Mesendoderm (in vitro differentiated cells): ENCODE measurements around the gene TMEFF1.
A peak's percentile ranks its signal among the peaks of the same experiment; 100 is the strongest.

Source experiments
- DNase-seq: peaks from one replicate; pipeline ENCODE4 v3.0.0; 2013
- H2AK5ac ChIP-seq: 2 replicates; pipeline ENCODE4 v1.6.1; 2013; ENCODE audit warnings: low read length, inconsistent platforms
- H2BK120ac ChIP-seq: 2 replicates; pipeline ENCODE4 v1.6.1; 2013; ENCODE audit warnings: low read depth, mild to moderate bottlenecking, low read length, moderate library complexity, mixed read lengths
- H2BK15ac ChIP-seq: replicated peaks from 2 replicates; pipeline ENCODE4 v1.6.1; 2013; ENCODE audit warnings: low read depth, mild to moderate bottlenecking, moderate library complexity
- H2BK5ac ChIP-seq: 2 replicates; pipeline ENCODE4 v1.6.1; 2013; ENCODE audit warnings: low read length, inconsistent platforms
- H3K18ac ChIP-seq: 2 replicates; pipeline ENCODE4 v1.6.1; 2013; ENCODE audit warnings: mild to moderate bottlenecking, low read length, mixed read lengths
- H3K23ac ChIP-seq: one replicate; pipeline ENCODE4 v1.6.1; 2013; ENCODE audit warnings: low read length
- H3K27ac ChIP-seq: 2 replicates; pipeline ENCODE4 v1.5.1; 2013; ENCODE audit warnings: low read depth, mild to moderate bottlenecking, inconsistent platforms, low read length, moderate library complexity
- H3K27me3 ChIP-seq: 2 replicates; pipeline ENCODE4 v1.6.1; 2013; ENCODE audit warnings: low read length, control low read depth, mild to moderate bottlenecking, inconsistent platforms; ENCODE audit not compliant: insufficient read depth, poor library complexity
- H3K36me3 ChIP-seq: 2 replicates; pipeline ENCODE4 v1.6.1; 2013; ENCODE audit warnings: low read length, inconsistent platforms; ENCODE audit not compliant: control insufficient read depth, insufficient read depth
- H3K4ac ChIP-seq: one replicate; pipeline ENCODE4 v1.6.1; 2013; ENCODE audit warnings: low read depth, mild to moderate bottlenecking, low read length, moderate library complexity
- H3K4me1 ChIP-seq: 2 replicates; pipeline ENCODE4 v1.6.1; 2013; ENCODE audit warnings: low read depth, low read length, inconsistent platforms; ENCODE audit not compliant: control insufficient read depth
- H3K4me2 ChIP-seq: 2 replicates; pipeline ENCODE4 v1.6.1; 2013; ENCODE audit warnings: low read length
- H3K4me3 ChIP-seq: 2 replicates; pipeline ENCODE4 v1.5.1; 2013; ENCODE audit warnings: mild to moderate bottlenecking, low read length
- H3K56ac ChIP-seq: one replicate; pipeline ENCODE4 v1.6.1; 2013; ENCODE audit warnings: low read length
- H3K79me1 ChIP-seq: 2 replicates; pipeline ENCODE4 v1.6.1; 2013; ENCODE audit warnings: low read length, inconsistent platforms
- H3K79me2 ChIP-seq: 2 replicates; pipeline ENCODE4 v1.6.1; 2013; ENCODE audit warnings: mild to moderate bottlenecking, low read length; ENCODE audit not compliant: control insufficient read depth, insufficient read depth
- H3K9ac ChIP-seq: 2 replicates; pipeline ENCODE4 v1.6.1; 2013; ENCODE audit warnings: low read length, inconsistent platforms
- H4K5ac ChIP-seq: one replicate; pipeline ENCODE4 v1.6.1; 2013; ENCODE audit warnings: low read length
- H4K8ac ChIP-seq: one replicate; pipeline ENCODE4 v1.6.1; 2013; ENCODE audit warnings: low read depth, mild to moderate bottlenecking, control low read depth, low read length, moderate library complexity
- WGBS: extraction: QIAGEN DNeasy Blood & Tissue Kit; methylation state at CpG from one replicate; pipeline ENCODE4 v1.1.7; 2013; ENCODE audit warnings: low lambda C conversion rate, missing lambda C conversion rate; ENCODE audit not compliant: insufficient coverage; ENCODE audit errors: extremely low coverage; 5-methylcytosine and 5-hydroxymethylcytosine counted together

Gene TMEFF1

DNA sequence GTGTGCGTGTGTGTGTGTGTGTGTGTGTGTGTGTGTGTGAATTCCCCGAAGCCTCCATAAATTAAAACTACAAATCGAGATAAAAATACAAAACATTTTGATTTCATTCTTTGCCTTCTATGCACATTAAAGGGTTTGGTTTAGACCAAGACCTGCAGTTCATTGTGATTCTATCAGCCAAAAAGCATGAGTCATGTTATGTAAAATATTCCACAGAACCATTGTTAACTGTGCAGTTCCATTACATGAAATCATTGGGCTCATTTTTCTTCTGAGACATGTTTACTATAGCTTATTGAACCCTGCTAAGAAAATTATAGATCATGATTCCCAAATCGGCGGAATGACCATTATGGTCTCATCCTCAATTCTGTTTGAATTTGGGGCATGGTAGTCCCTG lies 116.6 kb downstream of the TMEFF1 start:
- no peak for DNase-seq
- no peak overlapping the region for H3K18ac ChIP-seq
- no peak overlapping the region for H3K27ac ChIP-seq
- H3K27me3 ChIP-seq: no peaks in the 10 kb centered on the region
- no peaks in the 10 kb centered on the region for H3K79me2 ChIP-seq
- no peak overlapping the region for H3K4me2 ChIP-seq
- no peak overlapping the region for H3K9ac ChIP-seq
- H2AK5ac ChIP-seq: no peak overlapping the region
- no peak overlapping the region for H3K56ac ChIP-seq
- no peak overlapping the region for H2BK120ac ChIP-seq
- H2BK15ac ChIP-seq: no peak overlapping the region
- no peak overlapping the region for H3K4ac ChIP-seq
- no peak overlapping the region for H4K5ac ChIP-seq
- WGBS: no CpG with 5 or more reads among the region's 5 CpGs
- no peaks in the 10 kb centered on the region for H3K36me3 ChIP-seq
- no peaks in the 10 kb centered on the region for H3K79me1 ChIP-seq
- no peak overlapping the region for H4K8ac ChIP-seq
- no peak overlapping the region for H3K23ac ChIP-seq
- no peaks in the 10 kb centered on the region for H3K4me1 ChIP-seq
- no peak overlapping the region for H3K4me3 ChIP-seq
- no peak overlapping the region for H2BK5ac ChIP-seq

DNA sequence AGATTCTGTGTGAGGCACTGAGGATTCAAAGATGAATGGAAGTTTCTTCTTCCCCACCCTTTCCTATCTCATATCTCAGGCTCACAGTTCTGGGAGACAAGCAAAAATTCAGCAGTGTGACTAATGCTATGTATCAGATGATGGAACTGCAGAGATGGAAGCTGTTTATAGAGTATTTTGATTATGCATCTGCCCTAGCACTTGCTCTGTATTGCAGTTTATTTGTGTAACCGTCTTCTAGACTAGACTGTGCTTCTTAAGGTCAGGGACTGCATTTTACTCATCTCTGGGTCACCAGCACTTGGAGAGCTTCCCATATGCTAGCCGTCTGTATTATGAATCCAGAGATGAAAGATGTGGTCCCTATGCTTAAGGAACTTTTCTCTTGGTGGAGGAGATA lies 117.5 kb downstream of the TMEFF1 start:
- Histone ChIP-seq H3K27ac (no peak overlapping the region), H2BK15ac (no peak overlapping the region), H3K4me2 (no peak overlapping the region), H3K18ac (no peak overlapping the region), H3K4ac (no peak overlapping the region), H2AK5ac (no peak overlapping the region), H3K36me3 (no peaks in the 10 kb centered on the region), H4K5ac (no peak overlapping the region), H2BK120ac (no peak overlapping the region), H3K79me2 (no peaks in the 10 kb centered on the region), H3K23ac (no peak overlapping the region), H3K9ac (no peak overlapping the region), H3K56ac (no peak overlapping the region), H2BK5ac (no peak overlapping the region), H3K27me3 (no peaks in the 10 kb centered on the region), H3K4me3 (no peak overlapping the region), H4K8ac (no peak overlapping the region), H3K79me1 (no peaks in the 10 kb centered on the region), H3K4me1 (no peaks in the 10 kb centered on the region)
- DNase-seq: no peak
- WGBS: no CpG with 5 or more reads among the region's 2 CpGs

DNA sequence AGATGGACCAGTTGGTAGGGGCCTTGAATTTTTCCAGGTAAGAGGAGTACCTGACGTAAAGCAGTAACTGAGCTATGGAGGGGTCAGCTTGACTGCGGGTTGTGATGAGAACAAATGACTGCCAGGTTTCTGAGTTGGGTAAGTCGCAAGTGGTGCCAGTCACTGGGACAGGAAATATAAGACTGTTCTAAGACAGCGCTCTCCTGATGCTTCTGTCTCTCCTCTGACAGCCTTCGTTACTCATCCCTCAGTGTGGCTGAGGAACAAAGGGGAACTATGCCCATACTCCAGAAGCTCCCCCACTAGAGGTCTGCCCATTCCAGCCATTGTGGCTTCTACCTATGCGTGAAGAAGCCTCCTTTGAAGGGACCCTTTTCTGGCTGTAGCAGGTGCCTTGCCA lies 118.2 kb downstream of the TMEFF1 start:
- H3K27me3 ChIP-seq: no peaks in the 10 kb centered on the region

DNA sequence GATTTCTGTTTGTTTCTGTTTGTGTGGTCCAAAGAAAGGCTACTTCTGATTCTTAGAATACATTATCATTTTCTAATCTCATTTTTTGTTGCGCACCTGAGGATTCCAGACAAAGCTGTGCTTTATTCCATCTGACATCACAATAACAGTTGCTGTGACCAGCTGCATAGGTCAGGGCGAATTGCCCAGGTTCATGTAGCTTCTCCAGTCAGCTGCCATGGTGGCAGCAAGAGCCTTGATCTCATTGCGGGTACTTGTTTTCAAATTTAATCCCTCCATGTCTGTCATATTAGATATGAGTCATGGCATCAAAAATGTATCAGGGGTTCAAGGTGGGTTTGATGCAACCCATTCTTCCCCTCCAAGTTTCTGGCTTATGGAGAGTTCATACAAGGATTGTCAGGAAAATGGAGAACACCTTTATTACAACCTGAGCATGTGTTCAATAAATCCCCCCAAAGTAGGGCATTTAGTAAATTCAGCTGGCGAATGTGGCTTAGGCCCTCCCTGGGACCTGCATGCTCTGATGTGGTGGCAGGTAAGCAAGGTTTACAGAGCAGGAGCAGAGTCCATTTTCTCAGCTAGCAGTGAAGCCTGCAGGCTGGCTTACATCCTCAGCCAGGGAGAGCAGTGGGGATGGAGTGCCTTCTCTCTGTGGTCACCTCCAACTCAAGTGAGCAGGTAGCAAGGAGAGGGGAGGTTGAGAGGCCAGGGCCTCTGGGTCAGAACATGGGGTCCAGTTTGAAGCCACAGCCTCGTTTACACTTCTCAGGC lies 118.9 kb downstream of the TMEFF1 start:
- H3K4me2 ChIP-seq: no peak overlapping the region
- H3K79me2 ChIP-seq: no peaks in the 10 kb centered on the region
- H4K5ac ChIP-seq: no peak overlapping the region
- H3K4ac ChIP-seq: no peak overlapping the region
- no peak overlapping the region for H3K27ac ChIP-seq
- no peak overlapping the region for H2BK5ac ChIP-seq
- no CpG with 5 or more reads among the region's 5 CpGs for WGBS
- DNase-seq: no peak
- H3K4me3 ChIP-seq: no peak overlapping the region
- H4K8ac ChIP-seq: no peak overlapping the region
- H3K23ac ChIP-seq: no peak overlapping the region
- H3K36me3 ChIP-seq: no peaks in the 10 kb centered on the region
- no peak overlapping the region for H2BK15ac ChIP-seq
- H3K18ac ChIP-seq: no peak overlapping the region
- H3K79me1 ChIP-seq: no peaks in the 10 kb centered on the region
- H2BK120ac ChIP-seq: no peak overlapping the region
- no peak overlapping the region for H3K56ac ChIP-seq
- no peaks in the 10 kb centered on the region for H3K4me1 ChIP-seq
- H3K9ac ChIP-seq: no peak overlapping the region
- no peak overlapping the region for H2AK5ac ChIP-seq
- H3K27me3 ChIP-seq: no peaks in the 10 kb centered on the region

More for the DNA sequence above, 118.2 kb downstream of the TMEFF1 start:
- no peak overlapping the region for H4K5ac ChIP-seq
- H3K79me1 ChIP-seq: no peaks in the 10 kb centered on the region
- H3K9ac ChIP-seq: no peak overlapping the region
- no peak overlapping the region for H3K4me3 ChIP-seq
- no peak overlapping the region for H4K8ac ChIP-seq
- H2BK15ac ChIP-seq: no peak overlapping the region
- DNase-seq: no peak
- H2BK5ac ChIP-seq: no peak overlapping the region
- no peak overlapping the region for H2BK120ac ChIP-seq
- no peaks in the 10 kb centered on the region for H3K4me1 ChIP-seq
- no peaks in the 10 kb centered on the region for H3K36me3 ChIP-seq
- H3K4ac ChIP-seq: no peak overlapping the region
- H2AK5ac ChIP-seq: no peak overlapping the region
- no peaks in the 10 kb centered on the region for H3K79me2 ChIP-seq
- H3K4me2 ChIP-seq: no peak overlapping the region
- WGBS: no CpG with 5 or more reads among the region's 6 CpGs
- no peak overlapping the region for H3K56ac ChIP-seq
- no peak overlapping the region for H3K18ac ChIP-seq
- no peak overlapping the region for H3K23ac ChIP-seq
- H3K27ac ChIP-seq: no peak overlapping the region

DNA sequence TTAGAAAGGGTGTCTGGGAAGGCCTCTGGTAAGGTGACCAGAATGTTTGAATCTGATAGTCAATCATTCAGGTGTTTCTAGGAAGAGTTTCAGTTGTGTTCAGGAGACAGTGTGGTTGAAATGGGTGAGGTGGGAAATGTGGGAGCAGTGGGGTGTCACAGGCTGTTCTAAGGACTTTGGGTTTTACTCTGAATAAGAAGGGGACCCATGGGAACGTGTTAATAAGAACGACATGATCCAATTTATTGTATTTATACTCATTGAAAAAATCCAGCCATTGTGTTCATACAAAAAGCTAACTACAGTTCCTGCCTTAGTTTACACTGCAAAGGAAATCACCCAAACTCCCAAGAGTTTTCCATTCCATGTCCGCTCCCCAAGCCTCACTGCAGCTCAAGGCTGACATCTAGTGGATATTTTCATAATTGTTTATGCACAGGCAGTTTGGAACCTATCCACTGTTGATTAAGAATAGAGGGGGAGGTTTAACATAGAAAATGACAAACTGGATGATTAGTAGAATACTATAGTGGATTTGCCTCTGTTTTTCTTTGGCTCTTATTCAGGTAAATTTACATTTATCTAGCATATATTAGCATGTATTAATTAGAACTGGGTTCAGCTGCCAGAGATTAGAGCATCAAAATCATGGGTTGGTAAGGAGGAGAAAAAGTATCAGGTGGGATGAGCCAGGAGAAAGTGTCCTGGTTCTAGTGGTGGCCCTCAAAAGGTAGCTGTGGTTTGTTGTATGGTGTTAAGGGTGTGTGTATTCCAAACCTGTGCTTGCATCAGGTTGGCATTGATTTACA lies 122.6 kb downstream of the TMEFF1 start:
- H3K4ac ChIP-seq: no peak overlapping the region
- peaks cover 2% of the 10 kb centered on the region for H3K4me1 ChIP-seq
- H2BK15ac ChIP-seq: no peak overlapping the region
- no peak overlapping the region for H3K27ac ChIP-seq
- no peak overlapping the region for H3K4me3 ChIP-seq
- no peak overlapping the region for H2AK5ac ChIP-seq
- H3K79me2 ChIP-seq: no peaks in the 10 kb centered on the region
- no peak overlapping the region for H3K56ac ChIP-seq
- no peak overlapping the region for H3K23ac ChIP-seq
- no peak overlapping the region for H3K4me2 ChIP-seq
- peak overlapping the region; percentile 17 for H3K9ac ChIP-seq
- peak; percentile 65 for DNase-seq
- no peak overlapping the region for H4K5ac ChIP-seq
- H3K79me1 ChIP-seq: no peaks in the 10 kb centered on the region
- no peak overlapping the region for H2BK5ac ChIP-seq
- no peak overlapping the region for H4K8ac ChIP-seq
- no peak overlapping the region for H3K18ac ChIP-seq
- H2BK120ac ChIP-seq: no peak overlapping the region
- no CpG with 5 or more reads among the region's 3 CpGs for WGBS
- H3K36me3 ChIP-seq: no peaks in the 10 kb centered on the region
- no peaks in the 10 kb centered on the region for H3K27me3 ChIP-seq
